ENCODE data around the gene RELA.

DNA sequence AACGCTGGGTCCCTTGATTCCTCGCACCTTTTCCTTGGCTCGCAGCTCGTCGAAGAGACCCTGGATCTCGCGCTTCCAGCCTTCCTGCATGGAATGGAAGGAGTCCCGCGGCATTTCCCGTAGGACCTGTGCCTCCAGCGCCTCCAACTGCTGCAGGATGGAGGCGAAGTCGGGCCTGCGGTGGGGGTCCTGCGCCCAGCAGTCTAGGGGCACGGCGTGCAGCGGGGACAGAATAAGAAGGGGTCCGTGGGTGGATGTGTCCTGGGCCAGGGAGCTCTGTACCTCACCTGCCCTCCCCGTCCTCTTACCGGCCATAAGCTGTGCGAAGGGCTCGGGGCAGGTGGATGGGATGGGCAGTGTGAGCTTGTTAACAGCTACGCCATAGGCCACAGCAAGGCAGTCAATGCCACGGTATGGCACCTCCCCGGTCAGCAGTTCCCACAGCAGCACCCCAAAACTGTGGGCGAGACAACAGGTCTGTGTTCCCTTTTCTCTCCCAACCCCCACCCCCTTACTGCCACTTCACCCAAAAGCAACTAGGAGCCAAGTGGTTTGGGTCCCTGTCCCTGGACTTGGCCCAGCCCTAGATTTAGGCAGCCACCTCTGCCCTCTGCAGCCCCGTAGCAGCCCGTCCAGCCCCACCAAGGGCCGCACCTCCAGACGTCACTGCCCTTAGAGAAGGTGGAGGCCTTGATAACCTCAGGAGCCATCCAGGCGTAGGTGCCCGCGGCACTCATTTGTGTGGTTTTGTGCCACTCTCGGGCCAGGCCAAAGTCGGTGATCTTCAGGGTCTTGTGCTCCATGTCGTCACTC, 54.9 kb downstream of the RELA start:
- no peak for TF ChIP-seq ZSCAN29 (IDR thresholded peaks at IDR 0.05)
- TF ChIP-seq, protein P1, sequence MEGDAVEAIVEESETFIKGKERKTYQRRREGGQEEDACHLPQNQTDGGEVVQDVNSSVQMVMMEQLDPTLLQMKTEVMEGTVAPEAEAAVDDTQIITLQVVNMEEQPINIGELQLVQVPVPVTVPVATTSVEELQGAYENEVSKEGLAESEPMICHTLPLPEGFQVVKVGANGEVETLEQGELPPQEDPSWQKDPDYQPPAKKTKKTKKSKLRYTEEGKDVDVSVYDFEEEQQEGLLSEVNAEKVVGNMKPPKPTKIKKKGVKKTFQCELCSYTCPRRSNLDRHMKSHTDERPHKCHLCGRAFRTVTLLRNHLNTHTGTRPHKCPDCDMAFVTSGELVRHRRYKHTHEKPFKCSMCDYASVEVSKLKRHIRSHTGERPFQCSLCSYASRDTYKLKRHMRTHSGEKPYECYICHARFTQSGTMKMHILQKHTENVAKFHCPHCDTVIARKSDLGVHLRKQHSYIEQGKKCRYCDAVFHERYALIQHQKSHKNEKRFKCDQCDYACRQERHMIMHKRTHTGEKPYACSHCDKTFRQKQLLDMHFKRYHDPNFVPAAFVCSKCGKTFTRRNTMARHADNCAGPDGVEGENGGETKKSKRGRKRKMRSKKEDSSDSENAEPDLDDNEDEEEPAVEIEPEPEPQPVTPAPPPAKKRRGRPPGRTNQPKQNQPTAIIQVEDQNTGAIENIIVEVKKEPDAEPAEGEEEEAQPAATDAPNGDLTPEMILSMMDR (IDR thresholded peaks at IDR 0.05 in 2 of 3, conservative IDR thresholded peaks at IDR 0.05 in 1 of 3; ENCODE audit: control insufficient read depth in 2 of 3, extremely low read depth in 1 of 3, insufficient read depth in 1 of 3, low read depth in 3 of 3, low read length in 3 of 3) = no peak
- TF ChIP-seq SREBF1 (IDR thresholded peaks at IDR 0.05; ENCODE audit: low read length) = no peak
- TF ChIP-seq RAD21 (IDR thresholded peaks at IDR 0.05; ENCODE audit: insufficient read depth, low read depth, low read length) = no peak
- TF ChIP-seq, protein P2, sequence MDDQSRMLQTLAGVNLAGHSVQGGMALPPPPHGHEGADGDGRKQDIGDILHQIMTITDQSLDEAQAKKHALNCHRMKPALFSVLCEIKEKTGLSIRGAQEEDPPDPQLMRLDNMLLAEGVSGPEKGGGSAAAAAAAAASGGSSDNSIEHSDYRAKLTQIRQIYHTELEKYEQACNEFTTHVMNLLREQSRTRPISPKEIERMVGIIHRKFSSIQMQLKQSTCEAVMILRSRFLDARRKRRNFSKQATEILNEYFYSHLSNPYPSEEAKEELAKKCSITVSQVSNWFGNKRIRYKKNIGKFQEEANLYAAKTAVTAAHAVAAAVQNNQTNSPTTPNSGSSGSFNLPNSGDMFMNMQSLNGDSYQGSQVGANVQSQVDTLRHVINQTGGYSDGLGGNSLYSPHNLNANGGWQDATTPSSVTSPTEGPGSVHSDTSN (IDR thresholded peaks at IDR 0.05; ENCODE audit: insufficient replicate concordance, low read depth, low read length) = no peak
- TF ChIP-seq KAT2A (conservative IDR thresholded peaks at IDR 0.05; ENCODE audit: control insufficient read depth, low read depth, low read length) = no peak
- TF ChIP-seq HDGF (IDR thresholded peaks at IDR 0.05) = no peak
